Pulmonary artery endothelial cell (primary cell): ENCODE data around the gene CA10. TPM values are rescaled to one million over a fixed set of nuclear protein-coding genes. Genes with fewer than 3 reads are reported as not detected.

Source experiments
- DNase-seq: peaks from one replicate; pipeline ENCODE4 v3.0.0-alpha.2; 2011; ENCODE audit warnings: low read depth, low spot score
- total RNA-seq: library from RNA; depleted of rRNA; stranded (reverse); fragments of >200 nt; gene quantifications from 2 replicates; pipeline ENCODE4 v1.2.3, GENCODE V29; 2014

The CA10 gene
- total RNA-seq, 1 donor from 2014 or later, result not detected

GRCh38 chr17:52147431-52147830, 11.1 kb downstream of the CA10 start:
- no peak for DNase-seq

- no peak for DNase-seq
Observed at GRCh38 chr17:52145476-52145875, 13.0 kb downstream of the CA10 start.

- DNase-seq, result no peak
Observed at GRCh38 chr17:52143542-52143941, 15.0 kb downstream of the CA10 start.

GRCh38 chr17:52140601-52141000, 17.9 kb downstream of the CA10 start:
- DNase-seq, result no peak

- DNase-seq, result no peak
Observed at GRCh38 chr17:52138752-52139151, 19.8 kb downstream of the CA10 start.

GRCh38 chr17:52138350-52138749, 20.2 kb downstream of the CA10 start:
- DNase-seq, result no peak

- no peak for DNase-seq
Observed at GRCh38 chr17:52136166-52136565, 22.3 kb downstream of the CA10 start.

- no peak for DNase-seq
Observed at GRCh38 chr17:52134641-52135040, 23.9 kb downstream of the CA10 start.

GRCh38 chr17:52128721-52129120, 29.8 kb downstream of the CA10 start:
- no peak for DNase-seq

- DNase-seq, result no peak
Observed at GRCh38 chr17:52124993-52125392, 33.5 kb downstream of the CA10 start.

- no peak for DNase-seq
Observed at GRCh38 chr17:52124561-52124960, 34.0 kb downstream of the CA10 start.

- DNase-seq, result no peak
Observed at GRCh38 chr17:52120465-52120864, 38.0 kb downstream of the CA10 start.

- no peak for DNase-seq
Observed at GRCh38 chr17:52110923-52111581, 47.5 kb downstream of the CA10 start.

- DNase-seq, result no peak
Observed at GRCh38 chr17:52106638-52107261, 51.8 kb downstream of the CA10 start.

- no peak for DNase-seq
Observed at GRCh38 chr17:52106072-52106471, 52.4 kb downstream of the CA10 start.

GRCh38 chr17:52105591-52105990, 52.9 kb downstream of the CA10 start:
- DNase-seq, result no peak

- no peak for DNase-seq
Observed at GRCh38 chr17:52096056-52096455, 62.5 kb downstream of the CA10 start.

GRCh38 chr17:52084176-52084575, 74.3 kb downstream of the CA10 start:
- no peak for DNase-seq

- DNase-seq, result no peak
Observed at GRCh38 chr17:52079496-52079895, 79.0 kb downstream of the CA10 start.

GRCh38 chr17:52071712-52072111, 86.8 kb downstream of the CA10 start:
- DNase-seq, result no peak

- no peak for DNase-seq
Observed at GRCh38 chr17:52064791-52065211, 93.7 kb downstream of the CA10 start.

- no peak for DNase-seq
Observed at GRCh38 chr17:52049496-52049895, 109.0 kb downstream of the CA10 start.

GRCh38 chr17:52049051-52049450, 109.5 kb downstream of the CA10 start:
- no peak for DNase-seq
